ENCODE measurements around the gene SLC25A29.
A peak's percentile ranks its signal among the peaks of the same experiment; 100 is the strongest.

Gene SLC25A29

DNA sequence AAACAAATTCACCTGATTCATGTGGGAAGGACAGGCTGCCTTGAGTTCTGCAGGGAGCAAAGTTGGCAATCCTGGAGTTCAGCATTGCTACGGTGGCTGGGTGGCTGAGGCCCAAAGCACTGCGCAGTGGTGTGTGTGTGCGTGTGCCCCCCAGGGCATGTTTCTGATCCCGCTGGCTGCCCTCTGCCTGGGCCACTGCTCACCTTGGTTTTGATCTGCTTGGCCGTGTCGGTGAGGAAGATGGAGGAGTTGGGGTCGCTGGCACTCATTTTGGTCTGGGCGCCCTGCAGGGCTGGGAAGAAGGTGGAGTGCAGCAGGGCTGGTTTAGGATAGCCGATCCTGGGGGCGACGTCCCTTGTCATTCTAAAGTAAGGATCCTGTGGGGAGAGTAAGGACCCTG lies 36.0 kb upstream of the SLC25A29 start:
- TF ChIP-seq EGR1 (IDR thresholded peaks at IDR 0.05) (no peak), RAD21 (IDR thresholded peaks at IDR 0.05; ENCODE audit: low read depth) (no peak), CREB1 (IDR thresholded peaks at IDR 0.05; ENCODE audit: low read depth) (no peak), TAF1 (IDR thresholded peaks at IDR 0.05; ENCODE audit: low read depth) (no peak), FOXM1 (IDR thresholded peaks at IDR 0.05; ENCODE audit: borderline replicate concordance, low read depth) (no peak), TCF12 (IDR thresholded peaks at IDR 0.05; ENCODE audit: low read depth) (no peak), EP300 (IDR thresholded peaks at IDR 0.05; ENCODE audit: borderline replicate concordance) (no peak), CEBPB (IDR thresholded peaks at IDR 0.05) (no peak), ZBTB7A (IDR thresholded peaks at IDR 0.05; ENCODE audit: low read depth) (no peak), TEAD4 (IDR thresholded peaks at IDR 0.05) (no peak), NFIC (IDR thresholded peaks at IDR 0.05) (no peak)
- TF ChIP-seq, protein P1, sequence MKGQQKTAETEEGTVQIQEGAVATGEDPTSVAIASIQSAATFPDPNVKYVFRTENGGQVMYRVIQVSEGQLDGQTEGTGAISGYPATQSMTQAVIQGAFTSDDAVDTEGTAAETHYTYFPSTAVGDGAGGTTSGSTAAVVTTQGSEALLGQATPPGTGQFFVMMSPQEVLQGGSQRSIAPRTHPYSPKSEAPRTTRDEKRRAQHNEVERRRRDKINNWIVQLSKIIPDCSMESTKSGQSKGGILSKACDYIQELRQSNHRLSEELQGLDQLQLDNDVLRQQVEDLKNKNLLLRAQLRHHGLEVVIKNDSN (IDR thresholded peaks at IDR 0.05), result no peak
- TF ChIP-seq, protein P2, sequence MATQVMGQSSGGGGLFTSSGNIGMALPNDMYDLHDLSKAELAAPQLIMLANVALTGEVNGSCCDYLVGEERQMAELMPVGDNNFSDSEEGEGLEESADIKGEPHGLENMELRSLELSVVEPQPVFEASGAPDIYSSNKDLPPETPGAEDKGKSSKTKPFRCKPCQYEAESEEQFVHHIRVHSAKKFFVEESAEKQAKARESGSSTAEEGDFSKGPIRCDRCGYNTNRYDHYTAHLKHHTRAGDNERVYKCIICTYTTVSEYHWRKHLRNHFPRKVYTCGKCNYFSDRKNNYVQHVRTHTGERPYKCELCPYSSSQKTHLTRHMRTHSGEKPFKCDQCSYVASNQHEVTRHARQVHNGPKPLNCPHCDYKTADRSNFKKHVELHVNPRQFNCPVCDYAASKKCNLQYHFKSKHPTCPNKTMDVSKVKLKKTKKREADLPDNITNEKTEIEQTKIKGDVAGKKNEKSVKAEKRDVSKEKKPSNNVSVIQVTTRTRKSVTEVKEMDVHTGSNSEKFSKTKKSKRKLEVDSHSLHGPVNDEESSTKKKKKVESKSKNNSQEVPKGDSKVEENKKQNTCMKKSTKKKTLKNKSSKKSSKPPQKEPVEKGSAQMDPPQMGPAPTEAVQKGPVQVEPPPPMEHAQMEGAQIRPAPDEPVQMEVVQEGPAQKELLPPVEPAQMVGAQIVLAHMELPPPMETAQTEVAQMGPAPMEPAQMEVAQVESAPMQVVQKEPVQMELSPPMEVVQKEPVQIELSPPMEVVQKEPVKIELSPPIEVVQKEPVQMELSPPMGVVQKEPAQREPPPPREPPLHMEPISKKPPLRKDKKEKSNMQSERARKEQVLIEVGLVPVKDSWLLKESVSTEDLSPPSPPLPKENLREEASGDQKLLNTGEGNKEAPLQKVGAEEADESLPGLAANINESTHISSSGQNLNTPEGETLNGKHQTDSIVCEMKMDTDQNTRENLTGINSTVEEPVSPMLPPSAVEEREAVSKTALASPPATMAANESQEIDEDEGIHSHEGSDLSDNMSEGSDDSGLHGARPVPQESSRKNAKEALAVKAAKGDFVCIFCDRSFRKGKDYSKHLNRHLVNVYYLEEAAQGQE (IDR thresholded peaks at IDR 0.05; ENCODE audit: low read depth), result no peak

DNA sequence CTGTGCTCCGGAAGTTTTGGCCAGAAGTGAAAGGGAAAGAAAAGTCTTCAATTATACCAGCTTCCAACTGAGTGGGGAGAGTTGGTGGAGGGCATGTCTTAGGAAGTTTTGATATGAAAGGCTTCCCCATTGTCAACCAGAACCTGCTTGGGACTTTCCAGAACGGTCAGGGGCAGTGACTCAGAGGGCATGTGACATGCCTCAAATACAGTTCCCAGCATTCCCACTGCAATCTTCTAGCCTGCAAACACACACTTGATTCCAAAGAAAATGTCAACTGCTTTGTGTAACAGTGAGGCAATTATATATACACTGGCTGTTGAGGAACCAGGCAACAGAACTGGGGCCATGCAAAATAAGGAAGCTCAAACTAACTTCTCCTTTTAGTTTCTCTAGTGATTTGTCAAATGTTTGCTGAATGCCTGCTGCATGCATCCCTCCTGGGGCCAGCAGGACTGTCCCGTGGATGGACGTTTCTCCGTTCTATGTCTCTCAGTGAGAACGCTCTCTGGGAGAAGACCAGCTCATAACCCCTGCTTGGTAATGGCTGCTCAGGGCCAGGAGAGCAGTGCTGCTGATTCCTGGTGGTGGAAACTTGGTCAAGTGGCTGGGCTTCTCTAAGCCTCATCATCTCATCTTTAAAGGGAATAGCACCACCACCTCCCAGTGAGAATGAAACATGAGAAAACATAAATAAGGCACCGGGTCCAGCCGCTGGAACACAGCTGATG lies 35.2 kb upstream of the SLC25A29 start:
- TF ChIP-seq, protein P3, sequence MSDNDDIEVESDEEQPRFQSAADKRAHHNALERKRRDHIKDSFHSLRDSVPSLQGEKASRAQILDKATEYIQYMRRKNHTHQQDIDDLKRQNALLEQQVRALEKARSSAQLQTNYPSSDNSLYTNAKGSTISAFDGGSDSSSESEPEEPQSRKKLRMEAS (IDR thresholded peaks at IDR 0.05), result peak; percentile 53
- no peak for TF ChIP-seq FOXM1 (IDR thresholded peaks at IDR 0.05; ENCODE audit: borderline replicate concordance, low read depth)
- TF ChIP-seq, protein P1 (IDR thresholded peaks at IDR 0.05), result peak; percentile 80
- no peak for TF ChIP-seq TEAD4 (IDR thresholded peaks at IDR 0.05)
- TF ChIP-seq TAF1 (IDR thresholded peaks at IDR 0.05; ENCODE audit: low read depth), result no peak

DNA sequence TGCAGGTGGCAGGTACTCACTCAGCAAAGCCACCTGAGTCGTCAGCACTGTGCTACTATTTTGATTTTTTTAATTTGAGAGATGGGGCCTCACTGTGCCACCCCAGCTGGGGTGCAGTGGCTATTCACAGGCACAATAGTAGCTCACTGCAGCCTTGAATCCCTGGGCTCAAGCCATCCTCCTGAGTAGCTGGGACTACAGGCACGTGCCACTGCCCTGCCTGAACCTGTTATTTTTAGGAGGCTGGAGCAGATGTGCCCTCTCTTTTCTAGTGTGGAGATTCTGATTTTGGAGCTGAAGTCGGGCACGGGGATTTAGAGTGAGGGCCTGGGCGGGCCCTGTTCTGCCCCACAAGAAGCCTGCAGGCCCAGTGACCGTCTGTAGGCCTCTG lies 34.2 kb upstream of the SLC25A29 start:
- no peak for TF ChIP-seq TEAD4 (IDR thresholded peaks at IDR 0.05)
- TF ChIP-seq, protein P3 (IDR thresholded peaks at IDR 0.05), result no peak
- TF ChIP-seq, protein P1 (IDR thresholded peaks at IDR 0.05), result no peak

DNA sequence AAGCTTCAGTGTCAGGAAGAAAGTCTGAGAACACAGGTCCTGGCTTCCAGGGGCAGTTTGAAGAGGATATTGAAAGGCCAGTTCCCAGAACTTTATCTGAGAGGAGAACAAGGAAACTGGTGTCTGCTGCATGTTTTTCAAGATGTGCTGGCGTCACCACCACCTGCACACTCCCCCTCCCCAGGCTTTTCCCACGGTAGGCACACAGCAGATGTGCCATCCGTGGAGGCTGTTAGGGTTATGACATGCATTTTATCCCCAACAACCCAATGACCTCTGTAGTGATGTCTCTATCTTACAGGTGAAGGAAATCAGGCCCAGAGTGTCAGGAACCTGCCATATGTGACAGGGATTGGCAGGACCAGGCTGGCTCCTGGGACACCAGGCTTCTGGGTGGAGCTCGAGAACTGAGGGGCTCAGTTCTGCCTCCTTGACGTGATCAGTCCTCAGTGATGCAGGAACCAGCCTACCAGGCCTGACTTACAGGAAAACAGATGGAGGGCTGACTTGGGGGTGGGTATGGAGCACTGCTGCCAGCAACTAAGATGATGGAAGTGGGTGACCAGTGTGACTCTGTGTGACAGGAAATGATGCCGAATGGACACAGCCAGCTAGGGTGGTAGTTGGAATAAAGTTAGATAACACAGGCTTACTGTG lies 33.6 kb upstream of the SLC25A29 start:
- TF ChIP-seq TEAD4 (IDR thresholded peaks at IDR 0.05), result no peak
- no peak for TF ChIP-seq CEBPB (IDR thresholded peaks at IDR 0.05)
- TF ChIP-seq NFIC (IDR thresholded peaks at IDR 0.05), result no peak
- TF ChIP-seq EGR1 (IDR thresholded peaks at IDR 0.05), result no peak
- no peak for TF ChIP-seq RAD21 (IDR thresholded peaks at IDR 0.05; ENCODE audit: low read depth)
- no peak for TF ChIP-seq ZBTB7A (IDR thresholded peaks at IDR 0.05; ENCODE audit: low read depth)
- TF ChIP-seq, protein P1 (IDR thresholded peaks at IDR 0.05), result no peak
- no peak for TF ChIP-seq CREB1 (IDR thresholded peaks at IDR 0.05; ENCODE audit: low read depth)

DNA sequence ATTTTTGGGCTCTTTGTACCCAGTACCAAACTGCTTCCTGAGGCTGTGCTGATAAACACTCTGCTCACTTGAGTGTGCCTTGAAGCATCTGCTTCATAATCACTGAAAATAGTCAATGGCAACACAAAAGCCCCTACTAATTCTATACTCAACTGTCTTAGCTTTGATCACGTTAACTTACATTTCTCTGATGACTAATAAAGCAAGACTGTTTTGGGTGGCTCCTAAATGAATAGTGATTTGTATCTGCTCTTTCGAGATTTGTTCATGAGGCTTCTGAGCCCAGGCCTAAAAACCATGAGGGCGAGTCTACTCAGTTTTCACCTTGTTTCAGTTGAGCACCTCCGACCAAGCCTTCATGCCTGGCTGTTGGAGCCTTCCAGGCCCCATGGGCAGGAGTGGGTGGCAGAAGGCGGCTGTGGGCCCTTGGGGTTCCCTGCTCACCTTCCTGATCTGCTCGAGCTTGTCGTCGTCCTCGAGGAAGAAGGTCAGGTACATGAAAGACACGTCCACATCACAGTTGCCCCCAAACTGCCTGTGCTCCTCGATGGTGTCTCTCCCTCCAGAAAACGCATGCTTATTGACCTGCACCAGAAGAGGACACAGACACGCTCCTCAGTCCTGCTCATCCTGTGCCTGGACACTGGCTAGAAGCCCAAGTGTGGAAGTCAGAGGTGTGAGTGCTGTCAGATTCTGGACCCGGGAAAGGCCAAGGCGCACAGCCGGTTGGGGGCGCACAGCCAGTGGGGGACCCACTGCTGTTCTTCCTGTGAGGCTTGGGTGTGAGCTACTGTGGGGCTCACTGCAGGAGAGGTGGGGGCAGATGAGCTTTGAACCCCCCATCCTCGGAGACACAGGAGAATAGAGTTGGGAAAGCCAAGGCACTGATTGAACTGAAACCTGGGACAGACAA lies 30.6 kb upstream of the SLC25A29 start:
- no peak for TF ChIP-seq ZBTB7A (IDR thresholded peaks at IDR 0.05; ENCODE audit: low read depth)
- TF ChIP-seq, protein P3 (IDR thresholded peaks at IDR 0.05), result no peak
- TF ChIP-seq RAD21 (IDR thresholded peaks at IDR 0.05; ENCODE audit: low read depth), result no peak
- TF ChIP-seq EGR1 (IDR thresholded peaks at IDR 0.05), result no peak
- no peak for TF ChIP-seq TAF1 (IDR thresholded peaks at IDR 0.05; ENCODE audit: low read depth)
- no peak for TF ChIP-seq TCF12 (IDR thresholded peaks at IDR 0.05; ENCODE audit: low read depth)
- TF ChIP-seq, protein P1 (IDR thresholded peaks at IDR 0.05), result no peak
- TF ChIP-seq NFIC (IDR thresholded peaks at IDR 0.05), result no peak

Measured in Ishikawa (cell line).